Skin epidermis (tissue), 12 donors: Measurements from ENCODE around the gene TUBB3.
A peak's percentile ranks its signal among the peaks of the same experiment; 100 is the strongest.
"Not testable (repeated sequence)": the region's sequence is repeated elsewhere in the genome, so short reads cannot be mapped to it uniquely, and the experiment has no call there.

Experiments
- H3K27ac ChIP-seq, 21 experiments: fragments of 200-600 bp; sonication (generic) in 11 of 21; one replicate each; pipeline ENCODE4 v1.5.0; 2020; ENCODE audit warnings: mild to moderate bottlenecking in 3 of 21, inconsistent platforms in 2 of 21, moderate library complexity in 2 of 21
- H3K4me3 ChIP-seq, 7 experiments: fragments of 200-600 bp; sonication (generic) in 2 of 7; one replicate each; pipeline ENCODE4 v1.5.0; 2020; ENCODE audit warnings: inconsistent platforms in 2 of 7, mild to moderate bottlenecking in 2 of 7, moderate library complexity in 1 of 7

The TUBB3 gene

GRCh38 chr16:89956505-89957215, 33.5 kb downstream of the TUBB3 start:
- no peak overlapping the region for H3K4me3 ChIP-seq
- H3K27ac ChIP-seq, result peak overlapping the region in 8 of 21 experiments; percentile 19 to 76 (median 61)

- Histone ChIP-seq H3K4me3 (peak overlapping the region in 3 of 7 experiments; percentile 8 to 21 (median 12)), H3K27ac (peak overlapping the region in 10 of 21 experiments; percentile 14 to 76 (median 58))
Observed at GRCh38 chr16:89957216-89957785, 34.2 kb downstream of the TUBB3 start.

GRCh38 chr16:89958068-89958467, 34.9 kb downstream of the TUBB3 start:
- no peak overlapping the region for H3K4me3 ChIP-seq
- peak overlapping the region in 1 of 21 experiments; percentile 73 for H3K27ac ChIP-seq

- Histone ChIP-seq H3K27ac (no peak overlapping the region), H3K4me3 (no peak overlapping the region)
Observed at GRCh38 chr16:89958596-89958995, 35.5 kb downstream of the TUBB3 start.

- H3K27ac ChIP-seq, result no peak overlapping the region
- no peak overlapping the region for H3K4me3 ChIP-seq
Observed at GRCh38 chr16:89960966-89961365, 37.8 kb downstream of the TUBB3 start.

- Histone ChIP-seq H3K27ac (no peak overlapping the region), H3K4me3 (no peak overlapping the region)
Observed at GRCh38 chr16:89961920-89962319, 38.8 kb downstream of the TUBB3 start.

- Histone ChIP-seq H3K27ac (no peak overlapping the region), H3K4me3 (no peak overlapping the region)
Observed at GRCh38 chr16:89962754-89963498, 39.8 kb downstream of the TUBB3 start.

GRCh38 chr16:89964201-89964600, 41.1 kb downstream of the TUBB3 start:
- H3K27ac ChIP-seq, result no peak overlapping the region
- H3K4me3 ChIP-seq, result no peak overlapping the region

GRCh38 chr16:89965447-89966225, 42.5 kb downstream of the TUBB3 start:
- H3K27ac ChIP-seq, result no peak overlapping the region
- no peak overlapping the region for H3K4me3 ChIP-seq

GRCh38 chr16:89966756-89967155, 43.6 kb downstream of the TUBB3 start:
- no peak overlapping the region for H3K27ac ChIP-seq
- H3K4me3 ChIP-seq, result no peak overlapping the region

GRCh38 chr16:89967436-89967835, 44.3 kb downstream of the TUBB3 start:
- not testable (repeated sequence) for H3K27ac ChIP-seq, H3K4me3 ChIP-seq

GRCh38 chr16:89968074-89968473, 44.9 kb downstream of the TUBB3 start:
- not testable (repeated sequence) for H3K4me3 ChIP-seq, H3K27ac ChIP-seq

GRCh38 chr16:89969741-89970410, 46.7 kb downstream of the TUBB3 start:
- no peak overlapping the region for H3K27ac ChIP-seq
- H3K4me3 ChIP-seq, result no peak overlapping the region

GRCh38 chr16:89971495-89972243, 48.5 kb downstream of the TUBB3 start:
- peak overlapping the region; percentile 67 to 99 (median 95) for H3K27ac ChIP-seq
- H3K4me3 ChIP-seq, result peak overlapping the region; percentile 74 to 94 (median 88)

GRCh38 chr16:89972244-89973234, 49.4 kb downstream of the TUBB3 start:
- H3K4me3 ChIP-seq, result peak overlapping the region; percentile 74 to 94 (median 88)
- H3K27ac ChIP-seq, result peak overlapping the region; percentile 67 to 99 (median 95)

- Histone ChIP-seq H3K4me3 (peak overlapping the region; percentile 74 to 94 (median 88)), H3K27ac (peak overlapping the region; percentile 67 to 99 (median 95))
Observed at GRCh38 chr16:89973235-89973634, 50.1 kb downstream of the TUBB3 start.

GRCh38 chr16:89973654-89974335, 50.7 kb downstream of the TUBB3 start:
- peak overlapping the region in 5 of 7 experiments; percentile 83 to 94 (median 91) for H3K4me3 ChIP-seq
- no peak overlapping the region for H3K27ac ChIP-seq
